GM12878 (cell line): ENCODE results near the gene EPHA4. TPM values are rescaled to one million over a fixed set of nuclear protein-coding genes. Genes with fewer than 3 reads are reported as not detected.

Experiments
- ATAC-seq: fragments of 200-7000 bp; cut with Tn5 transposase; 3 replicates; pipeline ENCODE4 v1.9.1; 2020; ENCODE audit warnings: mild to moderate bottlenecking, moderate library complexity
- BruUV-seq: library from RNA; stranded (reverse); fragments of 400-500 nt; replicated peaks from 2 replicates; lab custom pipeline; 2021; lab: Mats Ljungman, UMichigan
- CTCF ChIA-PET: fragments of 300-600 bp; sonication (Branson Sonifier 250); formaldehyde crosslinking; extraction: SDS; loops from one replicate; lab custom pipeline; 2021; ENCODE audit warnings: inconsistent platforms; lab: Yijun Ruan, JAX
- POLR2A ChIA-PET: fragments of 350-600 bp; formaldehyde crosslinking; extraction: SDS; loops from one replicate; lab custom pipeline; 2021; ENCODE audit warnings: inconsistent platforms; lab: Charles Lee
- RAD21 ChIA-PET: fragments of 300-600 bp; sonication (Branson Sonifier 250); formaldehyde crosslinking; loops from one replicate; lab custom pipeline; 2023; ENCODE audit warnings: antibody characterized with exemption; ENCODE audit not compliant: unreplicated experiment; lab: Charles Lee
- SMC1A ChIA-PET: fragments of 300-600 bp; sonication (Branson Sonifier 250); formaldehyde crosslinking; loops from one replicate; lab custom pipeline; 2023; ENCODE audit not compliant: unreplicated experiment, uncharacterized antibody; lab: Charles Lee
- DNase-seq: peaks from one replicate; pipeline ENCODE4 v3.0.0-alpha.2; 2011; ENCODE audit warnings: low read depth, low spot score
- FAIRE-seq: peaks from 3 replicates; lab custom pipeline; 2011; peaks lifted over from hg19 to GRCh38; lab: Jason Lieb, UNC
- H2AFZ ChIP-seq: 2 replicates; pipeline ENCODE4 v1.6.0; 2011; ENCODE audit warnings: low read depth, low read length, control low read depth; ENCODE audit not compliant: control insufficient read depth
- H3K27ac ChIP-seq: 2 replicates; pipeline ENCODE4 v1.5.1; 2011; ENCODE audit warnings: control low read depth; ENCODE audit not compliant: control insufficient read depth, insufficient read depth
- H3K27me3 ChIP-seq, 2 experiments: replicated peaks in 1 of 2; 2 replicates each; pipeline versions ENCODE4 v1.6.0 to v1.6.1; 2011; ENCODE audit warnings: low read length in 1 of 2; ENCODE audit not compliant: control insufficient read depth in 2 of 2, insufficient read depth in 2 of 2
- H3K36me3 ChIP-seq, 2 experiments: 2 replicates each; pipeline ENCODE4 v1.5.1; 2011; ENCODE audit warnings: low read length in 1 of 2; ENCODE audit not compliant: control insufficient read depth in 2 of 2, insufficient read depth in 2 of 2
- H3K4me1 ChIP-seq: 2 replicates; pipeline ENCODE4 v1.6.1; 2011; ENCODE audit warnings: mild to moderate bottlenecking, low read length, moderate library complexity, mixed read lengths; ENCODE audit not compliant: control insufficient read depth, insufficient read depth
- H3K4me2 ChIP-seq: 2 replicates; pipeline ENCODE4 v1.6.0; 2011; ENCODE audit warnings: control low read depth; ENCODE audit not compliant: control insufficient read depth, insufficient read depth
- H3K4me3 ChIP-seq: fragments of 200-600 bp; sonication (generic); 2 replicates; pipeline ENCODE4 v1.5.1; 2016
- H3K79me2 ChIP-seq: 2 replicates; pipeline ENCODE4 v1.6.0; 2011; ENCODE audit warnings: low read length; ENCODE audit not compliant: control insufficient read depth, insufficient read depth
- H3K9ac ChIP-seq: 2 replicates; pipeline ENCODE4 v1.8.0; 2011; ENCODE audit warnings: low read length, control low read depth, mixed read lengths; ENCODE audit not compliant: control insufficient read depth, insufficient read depth
- H3K9me3 ChIP-seq: replicated peaks from 3 replicates; pipeline ENCODE4 v1.5.1; 2011; ENCODE audit warnings: mild to moderate bottlenecking, low read length; ENCODE audit not compliant: control insufficient read depth, insufficient read depth
- H4K20me1 ChIP-seq: 2 replicates; pipeline ENCODE4 v1.6.0; 2011; ENCODE audit not compliant: control insufficient read depth, insufficient read depth
- BACH1 ChIP-seq: fragments of 450-650 bp; IDR thresholded peaks from 2 replicates; pipeline ENCODE4 v1.6.1; 2017; ENCODE audit warnings: mild to moderate bottlenecking, borderline replicate concordance
- CHD2 ChIP-seq: IDR thresholded peaks from 2 replicates; pipeline ENCODE4 v1.6.1; 2011; ENCODE audit warnings: low read depth, low read length, improper control_type of control experiment, borderline replicate concordance
- DPF2 ChIP-seq: fragments of 450-650 bp; IDR thresholded peaks from 2 replicates; pipeline ENCODE4 v1.6.1; 2017; ENCODE audit warnings: mild to moderate bottlenecking
- EED ChIP-seq: sonication (generic); IDR thresholded peaks from 2 replicates; pipeline ENCODE4 v1.6.1; 2016; ENCODE audit warnings: antibody characterized with exemption, low read depth
- ESRRA ChIP-seq: IDR thresholded peaks from 2 replicates; pipeline ENCODE4 v1.6.1; 2012; ENCODE audit warnings: mild to moderate bottlenecking, low read length, improper control_type of control experiment
- FOXK2 ChIP-seq: fragments of 450-650 bp; IDR thresholded peaks from 2 replicates; pipeline ENCODE4 v1.6.1; 2017; ENCODE audit warnings: mild to moderate bottlenecking, moderate library complexity
- NFYA ChIP-seq: IDR thresholded peaks from 2 replicates; pipeline ENCODE4 v1.6.1; 2011; ENCODE audit warnings: low read depth, mild to moderate bottlenecking, low read length, improper control_type of control experiment, borderline replicate concordance
- NFYB ChIP-seq: IDR thresholded peaks from 2 replicates; pipeline ENCODE4 v1.6.1; 2011; ENCODE audit warnings: low read depth, mild to moderate bottlenecking, low read length, improper control_type of control experiment, moderate library complexity; ENCODE audit not compliant: insufficient read depth
- POLR2A ChIP-seq: IDR thresholded peaks from 2 replicates; pipeline ENCODE4 v1.6.1; 2011; ENCODE audit warnings: low read depth, mild to moderate bottlenecking, low read length
- RB1 ChIP-seq: fragments of 450-650 bp; formaldehyde crosslinking; IDR thresholded peaks from 2 replicates; pipeline ENCODE4 v1.6.1; 2017; ENCODE audit warnings: mild to moderate bottlenecking, borderline replicate concordance
- RELA ChIP-seq: fragments of 450-650 bp; IDR thresholded peaks from 2 replicates; pipeline ENCODE4 v1.8.0; 2014; ENCODE audit warnings: borderline replicate concordance; ENCODE audit not compliant: partially characterized antibody
- RUNX3 ChIP-seq: IDR thresholded peaks from 2 replicates; pipeline ENCODE4 v1.6.1; 2012; ENCODE audit warnings: low read length, inconsistent platforms
- SMARCA5 ChIP-seq: fragments of 450-650 bp; IDR thresholded peaks from 2 replicates; pipeline ENCODE4 v1.6.1; 2017; ENCODE audit warnings: mild to moderate bottlenecking
- SUPT20H ChIP-seq: IDR thresholded peaks from 2 replicates; pipeline ENCODE4 v1.6.1; 2011; ENCODE audit warnings: low read depth, mild to moderate bottlenecking, low read length, moderate library complexity, borderline replicate concordance; ENCODE audit not compliant: control insufficient read depth
- TAF1 ChIP-seq: IDR thresholded peaks from 2 replicates; pipeline ENCODE4 v1.6.1; 2011; ENCODE audit warnings: mild to moderate bottlenecking, low read depth, low read length, borderline replicate concordance
- TCF3 ChIP-seq: IDR thresholded peaks from 2 replicates; pipeline ENCODE4 v1.6.1; 2012; ENCODE audit warnings: low read depth, mild to moderate bottlenecking, low read length, borderline replicate concordance; ENCODE audit not compliant: insufficient read depth
- TCF7 ChIP-seq: IDR thresholded peaks from 2 replicates; pipeline ENCODE4 v1.6.1; 2014; ENCODE audit warnings: antibody characterized with exemption, borderline replicate concordance
- YBX1 ChIP-seq: fragments of 450-650 bp; IDR thresholded peaks from 2 replicates; pipeline ENCODE4 v1.6.1; 2016; ENCODE audit warnings: antibody characterized with exemption
- ZNF592 ChIP-seq: fragments of 450-650 bp; IDR thresholded peaks from 2 replicates; pipeline ENCODE4 v1.6.1; 2017; ENCODE audit warnings: mild to moderate bottlenecking, moderate library complexity
- WGBS: methylation state at CpG from one replicate; pipeline ENCODE4 v1.1.6; 2016; ENCODE audit warnings: low lambda C conversion rate; ENCODE audit not compliant: insufficient replicate concordance, insufficient coverage; ENCODE audit errors: missing lambda C conversion rate; 5-methylcytosine and 5-hydroxymethylcytosine counted together
- in situ Hi-C: fragments of 300-500 bp; cut with MboI; formaldehyde crosslinking; loops from 9 replicates; pipeline ENCODE4 v1.14.3; 2018; ENCODE audit warnings: mixed read lengths
- intact Hi-C: fragments of 100-400 bp; cut with micrococcal nuclease; formaldehyde crosslinking; loops from one replicate; pipeline ENCODE4 v1.14.2; 2022; ENCODE audit not compliant: unreplicated experiment
- polyA plus RNA-seq, 11 experiments: library from polyadenylated mRNA; depleted of rRNA in 4 of 11; unstranded in 6 of 11; stranded (reverse) in 5 of 11; fragments of >200 nt; fragmentation: Nextera tagmentation in 4 of 11; fragmentation: Illumina TruSeq in 1 of 11; extraction: Ambion mirVana in 4 of 11; extraction: Trizol in 1 of 11; gene quantifications; 1 replicate in 1 of 11; 2 replicates in 10 of 11; pipeline versions ENCODE4 v1.2.1 to v1.2.3, GENCODE V29; 2011 to 2016; ENCODE audit warnings: inconsistent platforms in 2 of 11, missing spikeins in 2 of 11, low read depth in 1 of 11
- total RNA-seq, 4 experiments: library from RNA; depleted of rRNA in 3 of 4; stranded (reverse); fragments of >200 nt in 3 of 4; fragmentation: Illumina TruSeq in 1 of 4; extraction: Trizol in 1 of 4; gene quantifications; 2 replicates each; pipeline versions ENCODE4 v1.2.1 to v1.2.3, GENCODE V29; 2013 to 2021
- TF ChIP-seq, protein P1 (sequence below): fragments of 450-650 bp; IDR thresholded peaks from 2 replicates; pipeline ENCODE4 v1.6.1; 2017; ENCODE audit warnings: mild to moderate bottlenecking
- TF ChIP-seq, protein P2 (sequence below): IDR thresholded peaks from 2 replicates; pipeline ENCODE4 v1.6.1; 2011; ENCODE audit warnings: low read depth, mild to moderate bottlenecking, low read length, moderate library complexity, borderline replicate concordance; ENCODE audit errors: extremely low read depth

Gene EPHA4
- total and polyA plus RNA-seq, 10 of the 15 experiments (the other 5 are each of a cell fraction or from before 2014, with no cell fraction given) = 0.06 to 1.5 (median 0.33) TPM; not detected in 1

DNA sequence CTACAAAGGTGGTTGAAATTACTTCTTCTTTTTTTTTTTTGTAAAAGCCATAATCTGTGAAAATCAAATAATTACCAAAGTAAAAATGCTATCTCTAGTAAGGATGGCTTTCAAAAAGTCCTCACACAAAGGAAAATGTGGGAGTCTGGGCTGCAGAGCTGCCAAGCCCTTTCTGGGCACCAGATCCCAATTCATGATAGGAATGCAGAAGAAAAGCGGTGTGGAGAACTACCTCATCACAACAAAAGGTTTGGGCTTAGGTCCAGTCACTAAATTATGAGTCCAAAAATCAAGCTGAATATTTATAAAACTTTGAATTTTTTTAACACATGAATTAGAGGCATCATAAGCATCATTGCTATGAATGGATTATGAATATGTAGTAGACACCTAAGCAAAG, 30.8 kb upstream of the EPHA4 start (continued):
- TF ChIP-seq SUPT20H (no peak), NFYB (no peak), NFYA (no peak), POLR2A (no peak), YBX1 (no peak), ZNF592 (no peak)

DNA sequence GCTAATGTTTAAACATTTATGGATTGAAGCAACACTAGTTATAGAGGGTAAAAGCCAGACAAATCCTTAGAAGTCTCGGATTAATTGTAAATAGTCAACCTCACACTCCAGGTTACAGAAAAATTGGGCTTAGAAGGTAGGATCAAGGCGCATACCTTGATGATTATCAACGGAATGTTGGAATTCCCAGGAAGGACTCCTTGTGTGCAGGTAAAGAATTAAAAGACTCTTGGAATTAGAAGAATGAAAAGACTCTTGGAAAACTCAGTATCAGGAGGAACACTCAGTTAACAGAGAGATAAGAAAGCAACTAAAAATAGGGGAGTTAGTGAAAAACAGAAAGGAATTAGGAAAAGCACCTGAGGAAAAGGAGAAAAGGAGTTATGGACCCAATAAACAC, 29.3 kb upstream of the EPHA4 start:
- WGBS = 3% methylated on average over 3 of the region's 3 CpGs
- ChIA-PET POLR2A (no interaction called here), SMC1A (no interaction called here), CTCF (no interaction called here), RAD21 (no interaction called here)
- no peaks in the 10 kb centered on the region for H3K36me3 ChIP-seq
- no peaks in the 10 kb centered on the region for H3K9me3 ChIP-seq
- no peak overlapping the region for H3K27ac ChIP-seq
- no TSS peak for BruUV-seq
- no peak overlapping the region for H3K4me2 ChIP-seq
- no peaks in the 10 kb centered on the region for H3K4me1 ChIP-seq
- no peaks in the 10 kb centered on the region for H3K79me2 ChIP-seq
- intact Hi-C loops (no loop called here), in situ Hi-C loops (no loop called here)
- no peaks in the 10 kb centered on the region; a peak in 3 of 4 replicates for H3K27me3 ChIP-seq
- DNase-seq (no peak), FAIRE-seq (no peak), ATAC-seq (no peak)
- H3K9ac ChIP-seq = no peak overlapping the region
- H4K20me1 ChIP-seq = no peaks in the 10 kb centered on the region
- H2AFZ ChIP-seq = no peak overlapping the region
- H3K4me3 ChIP-seq = no peak overlapping the region
- TF ChIP-seq, protein P1, sequence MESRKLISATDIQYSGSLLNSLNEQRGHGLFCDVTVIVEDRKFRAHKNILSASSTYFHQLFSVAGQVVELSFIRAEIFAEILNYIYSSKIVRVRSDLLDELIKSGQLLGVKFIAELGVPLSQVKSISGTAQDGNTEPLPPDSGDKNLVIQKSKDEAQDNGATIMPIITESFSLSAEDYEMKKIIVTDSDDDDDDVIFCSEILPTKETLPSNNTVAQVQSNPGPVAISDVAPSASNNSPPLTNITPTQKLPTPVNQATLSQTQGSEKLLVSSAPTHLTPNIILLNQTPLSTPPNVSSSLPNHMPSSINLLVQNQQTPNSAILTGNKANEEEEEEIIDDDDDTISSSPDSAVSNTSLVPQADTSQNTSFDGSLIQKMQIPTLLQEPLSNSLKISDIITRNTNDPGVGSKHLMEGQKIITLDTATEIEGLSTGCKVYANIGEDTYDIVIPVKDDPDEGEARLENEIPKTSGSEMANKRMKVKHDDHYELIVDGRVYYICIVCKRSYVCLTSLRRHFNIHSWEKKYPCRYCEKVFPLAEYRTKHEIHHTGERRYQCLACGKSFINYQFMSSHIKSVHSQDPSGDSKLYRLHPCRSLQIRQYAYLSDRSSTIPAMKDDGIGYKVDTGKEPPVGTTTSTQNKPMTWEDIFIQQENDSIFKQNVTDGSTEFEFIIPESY = no peak
- TF ChIP-seq RUNX3 (no peak), EED (no peak), BACH1 (no peak), FOXK2 (no peak), DPF2 (no peak), CHD2 (no peak), SMARCA5 (no peak), RB1 (no peak), TCF7 (no peak), TAF1 (no peak), ESRRA (no peak), RELA (no peak), TCF3 (no peak)
- TF ChIP-seq, protein P2, sequence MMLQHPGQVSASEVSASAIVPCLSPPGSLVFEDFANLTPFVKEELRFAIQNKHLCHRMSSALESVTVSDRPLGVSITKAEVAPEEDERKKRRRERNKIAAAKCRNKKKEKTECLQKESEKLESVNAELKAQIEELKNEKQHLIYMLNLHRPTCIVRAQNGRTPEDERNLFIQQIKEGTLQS = no peak
